GM12878 (cell line): Measurements from ENCODE around the gene LRP1. TPM values are rescaled to one million over a fixed set of nuclear protein-coding genes. Genes with fewer than 3 reads are reported as not detected.
A peak's percentile ranks its signal among the peaks of the same experiment; 100 is the strongest.

Source experiments
- E2F4 ChIP-seq: IDR thresholded peaks from 2 replicates; pipeline ENCODE4 v1.6.1; 2012; ENCODE audit warnings: low read depth, low read length, improper control_type of control experiment
- FOXK2 ChIP-seq: fragments of 450-650 bp; IDR thresholded peaks from 2 replicates; pipeline ENCODE4 v1.6.1; 2017; ENCODE audit warnings: mild to moderate bottlenecking, moderate library complexity
- FOXM1 ChIP-seq: IDR thresholded peaks from 2 replicates; pipeline ENCODE4 v1.6.1; 2012; ENCODE audit warnings: low read depth, mild to moderate bottlenecking, inconsistent platforms, low read length, moderate library complexity
- GATAD2B ChIP-seq: fragments of 450-650 bp; conservative IDR thresholded peaks from 2 replicates; pipeline ENCODE4 v1.6.1; 2017; ENCODE audit warnings: low read depth, mild to moderate bottlenecking, moderate library complexity
- HDAC2 ChIP-seq: fragments of 200-600 bp; sonication (generic); IDR thresholded peaks from 2 replicates; pipeline ENCODE4 v1.6.1; 2017
- HDAC6 ChIP-seq: fragments of 200-600 bp; sonication (generic); IDR thresholded peaks from one replicate; pipeline ENCODE4 v1.8.0; 2017; ENCODE audit warnings: antibody characterized with exemption; ENCODE audit not compliant: unreplicated experiment
- IKZF1 ChIP-seq: fragments of 450-650 bp; conservative IDR thresholded peaks from 2 replicates; pipeline ENCODE4 v1.6.1; 2017; ENCODE audit warnings: antibody characterized with exemption, mild to moderate bottlenecking
- JUNB ChIP-seq: IDR thresholded peaks from 2 replicates; pipeline ENCODE4 v1.6.1; 2016; ENCODE audit warnings: antibody characterized with exemption, mild to moderate bottlenecking
- MTA2 ChIP-seq: fragments of 450-650 bp; IDR thresholded peaks from 2 replicates; pipeline ENCODE4 v1.6.1; 2016; ENCODE audit warnings: low read depth, mild to moderate bottlenecking, moderate library complexity
- MYB ChIP-seq: fragments of 150-350 bp; IDR thresholded peaks from 2 replicates; pipeline ENCODE4 v1.6.1; 2014; ENCODE audit warnings: mild to moderate bottlenecking, low read depth, low read length, borderline replicate concordance
- NFYB ChIP-seq: IDR thresholded peaks from 2 replicates; pipeline ENCODE4 v1.6.1; 2011; ENCODE audit warnings: low read depth, mild to moderate bottlenecking, low read length, improper control_type of control experiment, moderate library complexity; ENCODE audit not compliant: insufficient read depth
- PKNOX1 ChIP-seq: fragments of 450-650 bp; IDR thresholded peaks from 2 replicates; pipeline ENCODE4 v1.6.1; 2016; ENCODE audit warnings: mild to moderate bottlenecking
- POLR2A ChIP-seq: IDR thresholded peaks from 2 replicates; pipeline ENCODE4 v1.6.1; 2011; ENCODE audit warnings: low read depth, mild to moderate bottlenecking, low read length
- POLR2AphosphoS2 ChIP-seq: IDR thresholded peaks from 2 replicates; pipeline ENCODE4 v1.6.1; 2011; ENCODE audit warnings: low read depth, mild to moderate bottlenecking, low read length, improper control_type of control experiment, moderate library complexity
- POU2F2 ChIP-seq: IDR thresholded peaks from 3 replicates; pipeline ENCODE4 v1.6.1; 2011; ENCODE audit warnings: low read depth, mild to moderate bottlenecking, low read length, borderline replicate concordance
- RAD21 ChIP-seq: IDR thresholded peaks from 2 replicates; pipeline ENCODE4 v1.6.1; 2011; ENCODE audit warnings: mild to moderate bottlenecking, low read depth, low read length, moderate library complexity; ENCODE audit not compliant: insufficient read depth
- RAD51 ChIP-seq: fragments of 450-650 bp; IDR thresholded peaks from 2 replicates; pipeline ENCODE4 v1.6.1; 2016; ENCODE audit warnings: moderate library complexity, mild to moderate bottlenecking, inconsistent platforms
- RFX5 ChIP-seq: IDR thresholded peaks from 2 replicates; pipeline ENCODE4 v1.6.1; 2011; ENCODE audit warnings: low read depth, low read length, improper control_type of control experiment
- RUNX3 ChIP-seq: IDR thresholded peaks from 2 replicates; pipeline ENCODE4 v1.6.1; 2012; ENCODE audit warnings: low read length, inconsistent platforms
- SMARCA5 ChIP-seq: fragments of 450-650 bp; IDR thresholded peaks from 2 replicates; pipeline ENCODE4 v1.6.1; 2017; ENCODE audit warnings: mild to moderate bottlenecking
- SRF ChIP-seq, 2 experiments: IDR thresholded peaks; 2 replicates each; pipeline ENCODE4 v1.6.1; 2011; ENCODE audit warnings: low read depth in 2 of 2, low read length in 2 of 2, mild to moderate bottlenecking in 1 of 2, moderate library complexity in 1 of 2
- SUPT20H ChIP-seq: IDR thresholded peaks from 2 replicates; pipeline ENCODE4 v1.6.1; 2011; ENCODE audit warnings: low read depth, mild to moderate bottlenecking, low read length, moderate library complexity, borderline replicate concordance; ENCODE audit not compliant: control insufficient read depth
- SUZ12 ChIP-seq: fragments of 200-600 bp; sonication (generic); IDR thresholded peaks from one replicate; pipeline ENCODE4 v1.6.1; 2018; ENCODE audit warnings: antibody characterized with exemption, mild to moderate bottlenecking; ENCODE audit not compliant: unreplicated experiment
- polyA plus RNA-seq, 11 experiments: library from polyadenylated mRNA; depleted of rRNA in 4 of 11; unstranded in 6 of 11; stranded (reverse) in 5 of 11; fragments of >200 nt; fragmentation: Nextera tagmentation in 4 of 11; fragmentation: Illumina TruSeq in 1 of 11; extraction: Ambion mirVana in 4 of 11; extraction: Trizol in 1 of 11; gene quantifications; 1 replicate in 1 of 11; 2 replicates in 10 of 11; pipeline versions ENCODE4 v1.2.1 to v1.2.3, GENCODE V29; 2011 to 2016; ENCODE audit warnings: inconsistent platforms in 2 of 11, missing spikeins in 2 of 11, low read depth in 1 of 11
- total RNA-seq, 4 experiments: library from RNA; depleted of rRNA in 3 of 4; stranded (reverse); fragments of >200 nt in 3 of 4; fragmentation: Illumina TruSeq in 1 of 4; extraction: Trizol in 1 of 4; gene quantifications; 2 replicates each; pipeline versions ENCODE4 v1.2.1 to v1.2.3, GENCODE V29; 2013 to 2021
- TF ChIP-seq, protein P1 (sequence below): fragments of 150-350 bp; IDR thresholded peaks from 2 replicates; pipeline ENCODE4 v1.6.1; 2016; ENCODE audit warnings: low read depth, low read length
- TF ChIP-seq, protein P2 (sequence below): IDR thresholded peaks from 2 replicates; pipeline ENCODE4 v1.6.1; 2011; ENCODE audit warnings: borderline replicate concordance, low read depth, mild to moderate bottlenecking, moderate library complexity, low read length; ENCODE audit not compliant: insufficient read depth, poor library complexity, severe bottlenecking

The LRP1 gene
- total and polyA plus RNA-seq, 10 of the 15 experiments (the other 5 are each of a cell fraction or from before 2014, with no cell fraction given): under 0.01 to 1.1 (median 0.20) TPM; not detected in 2

DNA sequence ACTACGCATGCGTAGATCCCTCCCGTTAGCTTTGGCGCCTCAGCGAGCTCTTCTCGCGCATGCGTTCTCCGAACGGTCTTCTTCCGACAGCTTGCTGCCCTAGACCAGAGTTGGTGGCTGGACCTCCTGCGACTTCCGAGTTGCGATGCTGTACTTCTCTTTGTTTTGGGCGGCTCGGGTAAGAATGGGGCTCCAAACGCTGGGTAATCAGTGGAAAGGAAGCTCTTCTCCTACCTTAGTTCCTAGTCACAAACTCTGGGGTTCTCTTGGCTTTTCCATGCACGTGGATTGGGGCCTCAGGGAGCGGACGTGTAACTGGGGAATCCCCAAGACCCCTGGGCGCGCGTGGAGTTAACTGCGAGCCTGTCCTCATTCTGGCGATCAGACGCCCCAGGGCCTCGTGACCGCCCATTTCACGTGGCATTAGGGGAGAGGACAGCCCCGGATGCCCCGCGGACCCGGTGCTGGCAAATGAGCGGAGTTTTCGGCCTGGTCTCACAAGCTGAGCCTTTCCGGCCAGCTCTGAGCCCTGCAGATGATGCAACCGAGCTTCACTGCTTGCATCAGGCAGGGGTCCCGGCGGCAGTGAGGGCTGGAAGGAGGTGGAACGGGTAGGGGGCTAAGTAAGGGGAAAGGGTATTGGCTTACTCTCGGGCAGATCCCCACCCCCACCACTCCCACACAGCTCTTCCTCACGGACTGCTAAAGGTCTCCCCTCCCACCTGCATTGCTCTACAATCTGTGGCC lies 101.5 kb downstream of the LRP1 start, which contains the start of gene SHMT2 (continued):
- TF ChIP-seq, protein P1, sequence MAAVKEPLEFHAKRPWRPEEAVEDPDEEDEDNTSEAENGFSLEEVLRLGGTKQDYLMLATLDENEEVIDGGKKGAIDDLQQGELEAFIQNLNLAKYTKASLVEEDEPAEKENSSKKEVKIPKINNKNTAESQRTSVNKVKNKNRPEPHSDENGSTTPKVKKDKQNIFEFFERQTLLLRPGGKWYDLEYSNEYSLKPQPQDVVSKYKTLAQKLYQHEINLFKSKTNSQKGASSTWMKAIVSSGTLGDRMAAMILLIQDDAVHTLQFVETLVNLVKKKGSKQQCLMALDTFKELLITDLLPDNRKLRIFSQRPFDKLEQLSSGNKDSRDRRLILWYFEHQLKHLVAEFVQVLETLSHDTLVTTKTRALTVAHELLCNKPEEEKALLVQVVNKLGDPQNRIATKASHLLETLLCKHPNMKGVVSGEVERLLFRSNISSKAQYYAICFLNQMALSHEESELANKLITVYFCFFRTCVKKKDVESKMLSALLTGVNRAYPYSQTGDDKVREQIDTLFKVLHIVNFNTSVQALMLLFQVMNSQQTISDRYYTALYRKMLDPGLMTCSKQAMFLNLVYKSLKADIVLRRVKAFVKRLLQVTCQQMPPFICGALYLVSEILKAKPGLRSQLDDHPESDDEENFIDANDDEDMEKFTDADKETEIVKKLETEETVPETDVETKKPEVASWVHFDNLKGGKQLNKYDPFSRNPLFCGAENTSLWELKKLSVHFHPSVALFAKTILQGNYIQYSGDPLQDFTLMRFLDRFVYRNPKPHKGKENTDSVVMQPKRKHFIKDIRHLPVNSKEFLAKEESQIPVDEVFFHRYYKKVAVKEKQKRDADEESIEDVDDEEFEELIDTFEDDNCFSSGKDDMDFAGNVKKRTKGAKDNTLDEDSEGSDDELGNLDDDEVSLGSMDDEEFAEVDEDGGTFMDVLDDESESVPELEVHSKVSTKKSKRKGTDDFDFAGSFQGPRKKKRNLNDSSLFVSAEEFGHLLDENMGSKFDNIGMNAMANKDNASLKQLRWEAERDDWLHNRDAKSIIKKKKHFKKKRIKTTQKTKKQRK: no peak
- TF ChIP-seq POU2F2 (peak; percentile 4; the same call in 1 of the 3 replicates), JUNB (no peak), PKNOX1 (peak; percentile 17; the same call in 1 of the 2 replicates), SUZ12 (no peak), SRF (IDR thresholded peaks at IDR 0.05; ENCODE audit: low read depth in 2 of 2, low read length in 2 of 2) (no peak), HDAC2 (no peak), IKZF1 (peak; percentile 86), POLR2AphosphoS2 (0 out of 2 replicates have a peak, but pooled peaks have one; percentile 33), HDAC6 (no peak), RUNX3 (no peak), GATAD2B (peak; percentile 67; the same call in 1 of the 2 replicates), RAD21 (no peak), NFYB (peak; percentile 19; the same call in 1 of the 2 replicates), SUPT20H (no peak), E2F4 (no peak), RAD51 (peak; percentile 87), POLR2A (peak; percentile 82), MYB (no peak), RFX5 (no peak), MTA2 (peak; percentile 12; the same call in 1 of the 2 replicates), SMARCA5 (peak; percentile 55; the same call in 1 of the 2 replicates), FOXM1 (no peak), FOXK2 (no peak)
- TF ChIP-seq, protein P2, sequence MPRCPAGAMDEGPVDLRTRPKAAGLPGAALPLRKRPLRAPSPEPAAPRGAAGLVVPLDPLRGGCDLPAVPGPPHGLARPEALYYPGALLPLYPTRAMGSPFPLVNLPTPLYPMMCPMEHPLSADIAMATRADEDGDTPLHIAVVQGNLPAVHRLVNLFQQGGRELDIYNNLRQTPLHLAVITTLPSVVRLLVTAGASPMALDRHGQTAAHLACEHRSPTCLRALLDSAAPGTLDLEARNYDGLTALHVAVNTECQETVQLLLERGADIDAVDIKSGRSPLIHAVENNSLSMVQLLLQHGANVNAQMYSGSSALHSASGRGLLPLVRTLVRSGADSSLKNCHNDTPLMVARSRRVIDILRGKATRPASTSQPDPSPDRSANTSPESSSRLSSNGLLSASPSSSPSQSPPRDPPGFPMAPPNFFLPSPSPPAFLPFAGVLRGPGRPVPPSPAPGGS: no peak
